Endodermal cell (in vitro differentiated cells): ENCODE measurements around the gene KERA. TPM values are rescaled to one million over a fixed set of nuclear protein-coding genes. Genes with fewer than 3 reads are reported as not detected.

Experiments used
- DNase-seq: peaks from one replicate; pipeline ENCODE4 v3.0.0-alpha.2; 2017
- H3K27ac ChIP-seq: 2 replicates; pipeline ENCODE4 v1.5.1; 2013; ENCODE audit warnings: mild to moderate bottlenecking, low read depth, low read length, moderate library complexity
- H3K27me3 ChIP-seq: 2 replicates; pipeline ENCODE4 v1.6.1; 2013; ENCODE audit warnings: mild to moderate bottlenecking, low read length, moderate library complexity; ENCODE audit not compliant: insufficient read depth, control insufficient read depth, poor library complexity, severe bottlenecking
- H3K36me3 ChIP-seq: 2 replicates; pipeline ENCODE4 v1.7.0; 2013; ENCODE audit warnings: mild to moderate bottlenecking, low read length, moderate library complexity; ENCODE audit not compliant: control insufficient read depth, insufficient read depth
- H3K4me1 ChIP-seq: one replicate; pipeline ENCODE4 v1.7.0; 2013; ENCODE audit warnings: low read length; ENCODE audit not compliant: control insufficient read depth, insufficient read depth
- H3K4me3 ChIP-seq: 2 replicates; pipeline ENCODE4 v1.5.1; 2013; ENCODE audit warnings: mild to moderate bottlenecking, low read length, moderate library complexity
- H3K9ac ChIP-seq: 2 replicates; pipeline ENCODE4 v1.6.1; 2013; ENCODE audit warnings: mild to moderate bottlenecking, low read length, moderate library complexity; ENCODE audit not compliant: poor library complexity, severe bottlenecking; ENCODE audit errors: extremely low read depth
- H3K9me3 ChIP-seq: 2 replicates; pipeline ENCODE4 v1.6.1; 2013; ENCODE audit warnings: mild to moderate bottlenecking, low read length, moderate library complexity; ENCODE audit not compliant: control insufficient read depth
- H3K27ac Mint-ChIP-seq: 2 replicates; pipeline ENCODE4 v1.8.0; 2020; ENCODE audit warnings: mixed read lengths
- H3K27me3 Mint-ChIP-seq: 2 replicates; pipeline ENCODE4 v1.8.0; 2021; ENCODE audit warnings: mild to moderate bottlenecking, mixed read lengths; ENCODE audit not compliant: insufficient read depth
- H3K36me3 Mint-ChIP-seq: 2 replicates; pipeline ENCODE4 v1.8.0; 2020; ENCODE audit warnings: low read depth, mixed read lengths
- H3K4me1 Mint-ChIP-seq: 2 replicates; pipeline ENCODE4 v1.8.0; 2020; ENCODE audit warnings: mixed read lengths
- H3K4me3 Mint-ChIP-seq: 2 replicates; pipeline ENCODE4 v1.8.0; 2020; ENCODE audit warnings: mild to moderate bottlenecking, moderate library complexity, mixed read lengths
- H3K9me3 Mint-ChIP-seq: 2 replicates; pipeline ENCODE4 v1.8.0; 2020; ENCODE audit warnings: mild to moderate bottlenecking, mixed read lengths
- WGBS, 2 experiments: methylation state at CpG; one replicate each; pipeline versions ENCODE4 v1.1.5 to v1.1.7; 2013; ENCODE audit warnings: missing lambda C conversion rate in 2 of 2, mixed read lengths in 1 of 2; ENCODE audit not compliant: insufficient coverage in 1 of 2, insufficient read length in 1 of 2; 5-methylcytosine and 5-hydroxymethylcytosine counted together
- total RNA-seq, 2 donors: library from RNA; stranded (reverse); fragmentation: NEBNext Ultra II Directional in 1 of 2; extraction: Animal tissue kit (Norgen Biotek cat#: 25700) in 1 of 2; gene quantifications; 2 replicates in 1 of 2; 3 replicates in 1 of 2; pipeline ENCODE4 v1.2.1, GENCODE V29; 2021
- TF ChIP-seq, protein P1 (sequence below): fragments of 200-600 bp; sonication (generic); conservative IDR thresholded peaks from 2 replicates; pipeline ENCODE4 v1.5.0; 2021; ENCODE audit warnings: antibody characterized with exemption, mild to moderate bottlenecking

KERA gene
- total RNA-seq, 2 donors from 2014 or later = not detected

DNA sequence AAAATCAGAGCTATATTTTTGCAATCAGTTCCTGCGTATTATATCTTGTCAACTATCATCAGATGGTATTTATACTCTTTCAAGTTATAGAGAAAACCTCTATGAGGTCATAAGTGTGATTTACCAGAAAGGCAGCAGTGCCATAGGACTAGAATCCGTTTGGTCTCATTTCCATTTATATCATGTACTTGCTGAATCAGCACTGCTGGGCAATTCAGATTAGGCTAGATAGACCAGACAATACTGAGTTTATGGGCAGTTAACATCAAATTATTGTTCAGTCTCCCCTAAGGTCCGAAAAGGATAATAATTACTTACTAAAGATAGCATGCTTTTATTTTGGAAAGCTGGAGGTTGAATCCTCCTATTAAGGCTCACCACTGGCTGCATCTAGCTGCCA is 6.8 kb upstream of the KERA start:
- WGBS, 2 experiments = 80 to 100% methylated on average over 3 of the region's 3 CpGs
- Mint-ChIP-seq H3K4me3 (no peak overlapping the region), H3K9me3 (no peaks in the 10 kb centered on the region), H3K36me3 (no peaks in the 10 kb centered on the region), H3K4me1 (no peaks in the 10 kb centered on the region), H3K27me3 (no peaks in the 10 kb centered on the region), H3K27ac (no peak overlapping the region)
- Histone ChIP-seq H3K36me3 (no peaks in the 10 kb centered on the region), H3K27ac (no peak overlapping the region), H3K9me3 (no peaks in the 10 kb centered on the region), H3K4me1 (no peaks in the 10 kb centered on the region), H3K4me3 (no peak overlapping the region), H3K9ac (no peak overlapping the region), H3K27me3 (no peaks in the 10 kb centered on the region)
- TF ChIP-seq, protein P1, sequence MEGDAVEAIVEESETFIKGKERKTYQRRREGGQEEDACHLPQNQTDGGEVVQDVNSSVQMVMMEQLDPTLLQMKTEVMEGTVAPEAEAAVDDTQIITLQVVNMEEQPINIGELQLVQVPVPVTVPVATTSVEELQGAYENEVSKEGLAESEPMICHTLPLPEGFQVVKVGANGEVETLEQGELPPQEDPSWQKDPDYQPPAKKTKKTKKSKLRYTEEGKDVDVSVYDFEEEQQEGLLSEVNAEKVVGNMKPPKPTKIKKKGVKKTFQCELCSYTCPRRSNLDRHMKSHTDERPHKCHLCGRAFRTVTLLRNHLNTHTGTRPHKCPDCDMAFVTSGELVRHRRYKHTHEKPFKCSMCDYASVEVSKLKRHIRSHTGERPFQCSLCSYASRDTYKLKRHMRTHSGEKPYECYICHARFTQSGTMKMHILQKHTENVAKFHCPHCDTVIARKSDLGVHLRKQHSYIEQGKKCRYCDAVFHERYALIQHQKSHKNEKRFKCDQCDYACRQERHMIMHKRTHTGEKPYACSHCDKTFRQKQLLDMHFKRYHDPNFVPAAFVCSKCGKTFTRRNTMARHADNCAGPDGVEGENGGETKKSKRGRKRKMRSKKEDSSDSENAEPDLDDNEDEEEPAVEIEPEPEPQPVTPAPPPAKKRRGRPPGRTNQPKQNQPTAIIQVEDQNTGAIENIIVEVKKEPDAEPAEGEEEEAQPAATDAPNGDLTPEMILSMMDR = no peak
- DNase-seq = no peak

DNA sequence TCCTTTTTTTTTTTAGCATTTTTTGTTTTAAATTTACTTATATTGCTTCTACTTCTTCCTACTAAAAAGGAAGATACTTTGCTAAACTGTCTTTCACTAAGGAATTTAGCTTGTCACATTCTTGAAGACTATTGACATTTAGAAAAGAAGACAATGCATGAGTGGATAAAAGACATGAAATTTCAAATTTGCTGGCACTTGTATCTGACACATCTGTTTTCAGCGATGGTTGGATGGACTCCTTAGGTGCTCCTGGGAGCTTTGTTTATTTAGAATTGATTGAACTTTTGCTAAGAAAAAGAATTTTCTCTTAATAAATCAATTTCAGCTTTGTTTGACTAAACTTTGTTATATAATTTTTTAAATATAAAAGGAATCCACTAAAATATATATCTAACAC is 3.3 kb upstream of the KERA start:
- Mint-ChIP-seq H3K4me1 (no peaks in the 10 kb centered on the region), H3K4me3 (no peak overlapping the region), H3K27me3 (no peaks in the 10 kb centered on the region), H3K9me3 (no peaks in the 10 kb centered on the region), H3K36me3 (no peaks in the 10 kb centered on the region), H3K27ac (no peak overlapping the region)
- Histone ChIP-seq H3K27ac (no peak overlapping the region), H3K9me3 (no peaks in the 10 kb centered on the region), H3K27me3 (no peaks in the 10 kb centered on the region), H3K36me3 (no peaks in the 10 kb centered on the region), H3K4me3 (no peak overlapping the region), H3K9ac (no peak overlapping the region), H3K4me1 (no peaks in the 10 kb centered on the region)
- TF ChIP-seq, protein P1 = no peak
- DNase-seq = no peak
- WGBS, 2 experiments = 94% methylated on average over 1 of the region's 1 CpG; no CpG with 5 or more reads in 1 of the 2 experiments

DNA sequence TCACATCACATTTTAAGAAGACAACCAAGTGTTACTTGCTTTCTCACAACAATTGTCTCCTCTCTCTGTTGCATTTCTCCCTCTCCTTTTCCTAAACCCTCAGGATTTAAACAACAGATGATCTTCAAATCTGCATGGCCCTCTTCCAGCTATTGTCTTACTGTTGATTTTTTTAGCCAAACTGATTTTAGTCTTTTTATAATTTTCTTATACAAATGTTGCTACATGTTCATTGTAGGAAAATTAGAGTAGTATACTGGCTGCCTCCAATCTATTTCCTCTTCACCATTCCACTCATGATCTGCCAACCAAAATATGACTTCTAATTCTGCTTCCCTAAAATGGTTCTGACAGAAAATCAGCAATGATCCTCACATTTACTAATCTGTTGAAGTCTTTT is 1.4 kb upstream of the KERA start:
- Mint-ChIP-seq H3K9me3 (no peaks in the 10 kb centered on the region), H3K36me3 (no peaks in the 10 kb centered on the region), H3K4me3 (no peak overlapping the region), H3K27ac (no peak overlapping the region), H3K4me1 (no peaks in the 10 kb centered on the region), H3K27me3 (no peaks in the 10 kb centered on the region)
- DNase-seq = no peak
- H3K4me1 ChIP-seq = no peaks in the 10 kb centered on the region
- no peak overlapping the region for H3K27ac ChIP-seq
- H3K9ac ChIP-seq = no peak overlapping the region
- H3K9me3 ChIP-seq = no peaks in the 10 kb centered on the region
- TF ChIP-seq, protein P1 = no peak
- H3K4me3 ChIP-seq = no peak overlapping the region
- H3K27me3 ChIP-seq = no peaks in the 10 kb centered on the region
- H3K36me3 ChIP-seq = no peaks in the 10 kb centered on the region
